GM21528 (cell line): Measurements from ENCODE around the gene SIGLEC10.
"Not testable (repeated sequence)": the region's sequence is repeated elsewhere in the genome, so short reads cannot be mapped to it uniquely, and the experiment has no call there.

Source experiments
- ATAC-seq: cut with Tn5 transposase; IDR thresholded peaks from one replicate; pipeline ENCODE4 v1.9.1; 2021; ENCODE audit warnings: mild to moderate bottlenecking, moderate library complexity; ENCODE audit not compliant: unreplicated experiment, low FRiP score

Gene SIGLEC10

GRCh38 chr19:51440052-51440451, 22.6 kb upstream of the SIGLEC10 start:
- ATAC-seq, result no peak

GRCh38 chr19:51439021-51439465, 21.6 kb upstream of the SIGLEC10 start:
- no peak for ATAC-seq

GRCh38 chr19:51434456-51434855, 17.0 kb upstream of the SIGLEC10 start:
- ATAC-seq, result no peak

- ATAC-seq, result no peak
Measured at GRCh38 chr19:51433043-51433442, 15.6 kb upstream of the SIGLEC10 start.

GRCh38 chr19:51431124-51431523, 13.7 kb upstream of the SIGLEC10 start:
- ATAC-seq, result no peak

GRCh38 chr19:51430221-51430620, 12.8 kb upstream of the SIGLEC10 start:
- no peak for ATAC-seq

- ATAC-seq, result no peak
Measured at GRCh38 chr19:51427201-51427600, 9.8 kb upstream of the SIGLEC10 start.

GRCh38 chr19:51422053-51422448, 4.6 kb upstream of the SIGLEC10 start:
- no peak for ATAC-seq

GRCh38 chr19:51421229-51422052, 4.0 kb upstream of the SIGLEC10 start:
- ATAC-seq, result no peak

- not testable (repeated sequence) for ATAC-seq
Measured at GRCh38 chr19:51420511-51420910, 3.1 kb upstream of the SIGLEC10 start.

GRCh38 chr19:51418707-51419106, 1.3 kb upstream of the SIGLEC10 start:
- ATAC-seq, result no peak

GRCh38 chr19:51417810-51418157, 342 bp upstream of the SIGLEC10 start:
- ATAC-seq, result no peak

GRCh38 chr19:51416422-51416821, 1.0 kb downstream of the SIGLEC10 start:
- not testable (repeated sequence) for ATAC-seq

- no peak for ATAC-seq
Measured at GRCh38 chr19:51415187-51415586, 2.3 kb downstream of the SIGLEC10 start.

GRCh38 chr19:51410950-51411748, 6.3 kb downstream of the SIGLEC10 start:
- no peak for ATAC-seq

- no peak for ATAC-seq
Measured at GRCh38 chr19:51407511-51408131, 9.8 kb downstream of the SIGLEC10 start.

GRCh38 chr19:51402117-51402516, 15.3 kb downstream of the SIGLEC10 start:
- ATAC-seq, result no peak

- not testable (repeated sequence) for ATAC-seq
Measured at GRCh38 chr19:51399936-51400335, 17.5 kb downstream of the SIGLEC10 start.

GRCh38 chr19:51399231-51399630, 18.2 kb downstream of the SIGLEC10 start:
- no peak for ATAC-seq

- no peak for ATAC-seq
Measured at GRCh38 chr19:51398096-51398704, 19.2 kb downstream of the SIGLEC10 start.

- ATAC-seq, result not testable (repeated sequence)
Measured at GRCh38 chr19:51397453-51397852, 20.0 kb downstream of the SIGLEC10 start.
